Osteoblast (primary cell): ENCODE data around the gene ZBP1. TPM values are rescaled to one million over a fixed set of nuclear protein-coding genes. Genes with fewer than 3 reads are reported as not detected.

Experiments
- DNase-seq: peaks from one replicate; pipeline ENCODE4 v3.0.0; 2011; ENCODE audit warnings: low spot score, mixed read lengths; ENCODE audit not compliant: insufficient read length; ENCODE audit errors: missing footprints
- H2AFZ ChIP-seq: 2 replicates; pipeline ENCODE4 v1.6.0; 2011; ENCODE audit warnings: mild to moderate bottlenecking, low read length
- H3K27ac ChIP-seq: 2 replicates; pipeline ENCODE4 v1.5.1; 2011; ENCODE audit warnings: mild to moderate bottlenecking, low read depth, low read length, moderate library complexity
- H3K27me3 ChIP-seq: 2 replicates; pipeline ENCODE4 v1.6.0; 2012; ENCODE audit warnings: mild to moderate bottlenecking, control low read depth, inconsistent platforms, low read length, moderate library complexity; ENCODE audit not compliant: insufficient read depth
- H3K36me3 ChIP-seq: 2 replicates; pipeline ENCODE4 v1.5.1; 2011; ENCODE audit warnings: mild to moderate bottlenecking, low read length, control low read depth, moderate library complexity; ENCODE audit not compliant: insufficient read depth
- H3K4me1 ChIP-seq: 2 replicates; pipeline ENCODE4 v1.5.1; 2011; ENCODE audit warnings: mild to moderate bottlenecking, low read length, control low read depth, moderate library complexity; ENCODE audit not compliant: insufficient read depth
- H3K4me2 ChIP-seq: 2 replicates; pipeline ENCODE4 v1.6.0; 2011; ENCODE audit warnings: mild to moderate bottlenecking, low read length; ENCODE audit not compliant: insufficient read depth
- H3K4me3 ChIP-seq: fragments of 200-600 bp; sonication (generic); 3 replicates; pipeline ENCODE4 v1.5.1; 2012; ENCODE audit warnings: mild to moderate bottlenecking, low read length, inconsistent platforms; ENCODE audit not compliant: insufficient read depth
- H3K79me2 ChIP-seq: 2 replicates; pipeline ENCODE4 v1.6.0; 2012; ENCODE audit warnings: mild to moderate bottlenecking, low read length, control low read depth, inconsistent platforms; ENCODE audit not compliant: insufficient read depth
- H3K9me3 ChIP-seq: 2 replicates; pipeline ENCODE4 v1.5.1; 2011; ENCODE audit warnings: low read depth, low read length, control low read depth
- H4K20me1 ChIP-seq: 2 replicates; pipeline ENCODE4 v1.6.0; 2012; ENCODE audit warnings: mild to moderate bottlenecking, low read length, control low read depth; ENCODE audit not compliant: insufficient read depth
- total RNA-seq: library from RNA; depleted of rRNA; stranded (reverse); fragments of >200 nt; gene quantifications from 2 replicates; pipeline ENCODE4 v1.2.3, GENCODE V29; 2012
- TF ChIP-seq, protein P1 (sequence below): IDR thresholded peaks from 2 replicates; pipeline ENCODE4 v1.5.1; 2011; ENCODE audit warnings: mild to moderate bottlenecking, low read depth, low read length, moderate library complexity; ENCODE audit errors: extremely low read depth

ZBP1 gene
- total RNA-seq, 1 donor = not detected

GRCh38 chr20:57619051-57619831 lies 985 bp downstream of the ZBP1 start:
- Histone ChIP-seq H3K79me2 (no peaks in the 10 kb centered on the region), H3K4me2 (no peak overlapping the region), H3K27ac (no peak overlapping the region), H4K20me1 (no peaks in the 10 kb centered on the region), H3K4me1 (no peaks in the 10 kb centered on the region), H3K36me3 (no peaks in the 10 kb centered on the region), H3K4me3 (no peak overlapping the region), H3K27me3 (peaks cover 4% of the 10 kb centered on the region), H2AFZ (no peak overlapping the region), H3K9me3 (no peaks in the 10 kb centered on the region)
- TF ChIP-seq, protein P1, sequence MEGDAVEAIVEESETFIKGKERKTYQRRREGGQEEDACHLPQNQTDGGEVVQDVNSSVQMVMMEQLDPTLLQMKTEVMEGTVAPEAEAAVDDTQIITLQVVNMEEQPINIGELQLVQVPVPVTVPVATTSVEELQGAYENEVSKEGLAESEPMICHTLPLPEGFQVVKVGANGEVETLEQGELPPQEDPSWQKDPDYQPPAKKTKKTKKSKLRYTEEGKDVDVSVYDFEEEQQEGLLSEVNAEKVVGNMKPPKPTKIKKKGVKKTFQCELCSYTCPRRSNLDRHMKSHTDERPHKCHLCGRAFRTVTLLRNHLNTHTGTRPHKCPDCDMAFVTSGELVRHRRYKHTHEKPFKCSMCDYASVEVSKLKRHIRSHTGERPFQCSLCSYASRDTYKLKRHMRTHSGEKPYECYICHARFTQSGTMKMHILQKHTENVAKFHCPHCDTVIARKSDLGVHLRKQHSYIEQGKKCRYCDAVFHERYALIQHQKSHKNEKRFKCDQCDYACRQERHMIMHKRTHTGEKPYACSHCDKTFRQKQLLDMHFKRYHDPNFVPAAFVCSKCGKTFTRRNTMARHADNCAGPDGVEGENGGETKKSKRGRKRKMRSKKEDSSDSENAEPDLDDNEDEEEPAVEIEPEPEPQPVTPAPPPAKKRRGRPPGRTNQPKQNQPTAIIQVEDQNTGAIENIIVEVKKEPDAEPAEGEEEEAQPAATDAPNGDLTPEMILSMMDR = no peak
- DNase-seq = no peak

DNA sequence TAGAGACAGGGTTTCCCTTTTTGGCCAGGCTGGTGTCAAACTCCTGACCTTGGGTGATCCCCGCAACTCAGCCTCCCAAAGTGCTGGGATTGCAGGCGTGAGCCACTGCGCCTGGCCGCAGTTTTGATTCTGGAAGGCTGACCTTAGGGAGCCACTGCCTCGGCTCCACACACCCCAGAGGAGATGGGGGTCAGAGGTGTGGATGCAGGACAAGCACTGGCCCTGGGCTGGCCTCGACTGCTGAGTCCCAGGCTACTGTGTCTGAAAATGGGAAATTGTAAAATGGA lies 1.5 kb downstream of the ZBP1 start:
- no peaks in the 10 kb centered on the region for H3K79me2 ChIP-seq
- no peak overlapping the region for H3K4me3 ChIP-seq
- no peak overlapping the region for H3K4me2 ChIP-seq
- no peak for DNase-seq
- no peak overlapping the region for H2AFZ ChIP-seq
- no peaks in the 10 kb centered on the region for H3K9me3 ChIP-seq
- H4K20me1 ChIP-seq = no peaks in the 10 kb centered on the region
- H3K36me3 ChIP-seq = no peaks in the 10 kb centered on the region
- H3K27ac ChIP-seq = no peak overlapping the region
- TF ChIP-seq, protein P1 = no peak
- no peaks in the 10 kb centered on the region for H3K4me1 ChIP-seq
- peaks cover 4% of the 10 kb centered on the region for H3K27me3 ChIP-seq

DNA sequence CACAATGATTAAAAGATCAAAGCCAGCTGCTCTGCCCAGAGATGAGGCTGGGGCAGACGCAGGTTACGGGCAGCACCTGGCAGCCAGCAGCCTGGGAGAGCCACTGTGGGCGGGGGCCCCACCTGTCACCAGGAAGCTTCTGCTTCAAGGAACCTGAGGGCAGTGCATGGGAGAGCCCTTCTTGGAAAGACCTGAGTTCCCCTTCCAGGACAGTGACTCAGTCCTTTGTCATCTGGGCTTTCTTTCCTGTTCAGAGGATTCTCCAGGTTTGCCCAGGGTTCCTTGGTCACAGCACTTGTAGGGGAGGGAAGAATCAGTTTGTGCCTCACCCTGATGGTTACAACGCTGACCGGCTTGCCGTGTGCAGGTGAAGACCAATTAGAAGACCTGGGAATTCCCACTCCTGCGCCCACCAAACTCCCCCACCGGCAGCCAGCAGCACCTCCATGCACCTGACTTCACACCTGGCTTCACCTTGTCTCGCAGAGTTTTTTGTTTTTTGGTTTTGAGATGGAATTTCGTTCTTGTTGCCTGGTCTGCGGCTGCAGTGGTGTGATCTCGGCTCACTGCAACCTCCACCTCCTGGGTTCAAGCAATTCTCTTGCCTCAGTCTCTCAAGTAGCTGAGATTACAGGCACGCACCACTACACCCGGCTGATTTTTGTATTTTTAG lies 2.0 kb downstream of the ZBP1 start:
- Histone ChIP-seq H3K27ac (no peak overlapping the region), H3K27me3 (peaks cover 4% of the 10 kb centered on the region), H3K36me3 (no peaks in the 10 kb centered on the region), H3K9me3 (no peaks in the 10 kb centered on the region), H3K4me2 (no peak overlapping the region), H2AFZ (no peak overlapping the region), H3K4me1 (no peaks in the 10 kb centered on the region), H3K4me3 (no peak overlapping the region), H4K20me1 (no peaks in the 10 kb centered on the region), H3K79me2 (no peaks in the 10 kb centered on the region)
- TF ChIP-seq, protein P1 = no peak
- DNase-seq = no peak

- no peak for DNase-seq
- TF ChIP-seq, protein P1 = no peak
- no peak overlapping the region for H3K27ac ChIP-seq
These were observed 3.0 kb downstream of the ZBP1 start for GRCh38 chr20:57617079-57617795.

More at GRCh38 chr20:57617079-57617795, 3.0 kb downstream of the ZBP1 start:
- no peaks in the 10 kb centered on the region for H4K20me1 ChIP-seq
- H3K4me3 ChIP-seq = no peak overlapping the region
- no peak overlapping the region for H2AFZ ChIP-seq
- no peaks in the 10 kb centered on the region for H3K79me2 ChIP-seq
- peaks cover 4% of the 10 kb centered on the region for H3K27me3 ChIP-seq
- no peaks in the 10 kb centered on the region for H3K9me3 ChIP-seq
- H3K4me1 ChIP-seq = no peaks in the 10 kb centered on the region
- H3K4me2 ChIP-seq = no peak overlapping the region
- H3K36me3 ChIP-seq = no peaks in the 10 kb centered on the region
